Astrocyte (in vitro differentiated cells and primary cell): ENCODE data around the gene C1orf210. TPM values are rescaled to one million over a fixed set of nuclear protein-coding genes. Genes with fewer than 3 reads are reported as not detected.

Experiments used
- DNase-seq: peaks from one replicate; pipeline ENCODE4 v3.0.0-alpha.2; 2010; ENCODE audit warnings: low read depth
- FAIRE-seq: peaks from 2 replicates; lab custom pipeline; 2011; peaks lifted over from hg19 to GRCh38; lab: Jason Lieb, UNC
- H2AFZ ChIP-seq: 2 replicates; pipeline ENCODE4 v1.6.0; 2012; ENCODE audit warnings: low read depth, low read length, inconsistent platforms
- H3K27ac ChIP-seq: 2 replicates; pipeline ENCODE4 v1.5.1; 2011; ENCODE audit warnings: low read depth, low read length, inconsistent platforms
- H3K27me3 ChIP-seq: 2 replicates; pipeline ENCODE4 v1.6.0; 2011; ENCODE audit warnings: low read length, inconsistent platforms; ENCODE audit not compliant: insufficient read depth
- H3K36me3 ChIP-seq: 2 replicates; pipeline ENCODE4 v1.5.1; 2011; ENCODE audit warnings: low read length, inconsistent platforms; ENCODE audit not compliant: insufficient read depth
- H3K4me1 ChIP-seq: 2 replicates; pipeline ENCODE4 v1.5.1; 2011; ENCODE audit warnings: low read length, inconsistent platforms; ENCODE audit not compliant: insufficient read depth
- H3K4me2 ChIP-seq: 2 replicates; pipeline ENCODE4 v1.6.0; 2012; ENCODE audit warnings: low read length, inconsistent platforms
- H3K4me3 ChIP-seq: 2 replicates; pipeline ENCODE4 v1.5.1; 2011; ENCODE audit warnings: low read depth, mild to moderate bottlenecking, low read length, inconsistent platforms; ENCODE audit not compliant: insufficient read depth
- H3K79me2 ChIP-seq: 2 replicates; pipeline ENCODE4 v1.6.0; 2012; ENCODE audit warnings: mild to moderate bottlenecking, low read length, inconsistent platforms; ENCODE audit not compliant: insufficient read depth
- H3K9ac ChIP-seq: 2 replicates; pipeline ENCODE4 v1.6.0; 2012; ENCODE audit warnings: mild to moderate bottlenecking, low read length, inconsistent platforms
- H3K9me3 ChIP-seq: 2 replicates; pipeline ENCODE4 v1.5.1; 2012; ENCODE audit warnings: low read depth, mild to moderate bottlenecking, low read length, inconsistent platforms; ENCODE audit not compliant: insufficient read depth
- H4K20me1 ChIP-seq: 2 replicates; pipeline ENCODE4 v1.6.0; 2012; ENCODE audit warnings: low read length, inconsistent platforms; ENCODE audit not compliant: insufficient read depth
- H3K27ac Mint-ChIP-seq: one replicate; pipeline ENCODE4 v1.8.0; 2021; ENCODE audit warnings: mild to moderate bottlenecking, mixed read lengths; ENCODE audit not compliant: unreplicated experiment
- H3K27me3 Mint-ChIP-seq: one replicate; pipeline ENCODE4 v1.8.0; 2021; ENCODE audit warnings: low read depth, mixed read lengths; ENCODE audit not compliant: unreplicated experiment
- H3K36me3 Mint-ChIP-seq: one replicate; pipeline ENCODE4 v1.8.0; 2021; ENCODE audit warnings: low read depth, mixed read lengths; ENCODE audit not compliant: unreplicated experiment
- H3K4me1 Mint-ChIP-seq: one replicate; pipeline ENCODE4 v1.8.0; 2021; ENCODE audit warnings: low read depth, mixed read lengths; ENCODE audit not compliant: unreplicated experiment
- H3K4me3 Mint-ChIP-seq: one replicate; pipeline ENCODE4 v1.8.0; 2021; ENCODE audit warnings: mild to moderate bottlenecking, moderate library complexity, mixed read lengths; ENCODE audit not compliant: unreplicated experiment
- H3K9me3 Mint-ChIP-seq: one replicate; pipeline ENCODE4 v1.8.0; 2021; ENCODE audit warnings: mild to moderate bottlenecking, mixed read lengths; ENCODE audit not compliant: unreplicated experiment
- CTCF ChIP-seq: IDR thresholded peaks from 2 replicates; pipeline ENCODE4 v1.5.1; 2011; ENCODE audit warnings: low read depth, mild to moderate bottlenecking, inconsistent platforms, low read length, moderate library complexity; ENCODE audit not compliant: insufficient read depth
- EZH2 ChIP-seq: IDR thresholded peaks from 2 replicates; pipeline ENCODE4 v1.6.1; 2012; ENCODE audit warnings: mild to moderate bottlenecking, low read length, inconsistent platforms; ENCODE audit not compliant: insufficient read depth
- total RNA-seq: library from RNA; stranded (reverse); gene quantifications from 2 replicates; pipeline ENCODE4 v1.2.1, GENCODE V29; 2021

C1orf210 gene
- total RNA-seq, 1 donor from 2014 or later: 0.84 TPM

DNA sequence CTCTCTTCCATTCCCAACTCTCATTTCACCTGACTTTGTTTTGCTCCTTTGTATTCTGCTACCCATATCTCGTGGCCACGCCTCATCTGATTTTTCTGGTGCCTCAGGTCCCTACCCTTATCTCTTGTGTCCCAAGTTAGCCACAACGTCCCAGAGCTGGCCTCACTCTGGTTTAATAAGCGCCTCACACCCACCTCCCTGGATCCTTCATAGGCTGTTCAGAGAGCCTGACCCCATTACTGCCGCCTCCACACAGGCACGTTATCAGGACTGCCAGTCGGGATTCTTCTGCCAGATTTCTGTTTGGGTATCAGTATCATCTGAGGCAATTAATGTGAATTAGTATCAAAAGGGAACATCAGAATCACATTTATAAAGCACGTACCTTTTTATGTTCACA lies 50.3 kb downstream of the C1orf210 start:
- no peak overlapping the region for H3K4me3 ChIP-seq
- H3K9me3 Mint-ChIP-seq: no peaks in the 10 kb centered on the region

GRCh38 chr1:43234267-43234666 lies 51.1 kb downstream of the C1orf210 start:
- Histone ChIP-seq H3K4me2 (no peak overlapping the region), H2AFZ (no peak overlapping the region), H3K27ac (no peak overlapping the region), H3K79me2 (no peaks in the 10 kb centered on the region), H3K9me3 (no peaks in the 10 kb centered on the region), H3K4me1 (peaks cover 13% of the 10 kb centered on the region), H3K4me3 (no peak overlapping the region), H3K27me3 (no peaks in the 10 kb centered on the region), H3K36me3 (no peaks in the 10 kb centered on the region), H4K20me1 (no peaks in the 10 kb centered on the region), H3K9ac (no peak overlapping the region)
- no peak for TF ChIP-seq CTCF
- TF ChIP-seq EZH2: no peak
- Mint-ChIP-seq H3K27ac (no peak overlapping the region), H3K4me3 (no peak overlapping the region), H3K4me1 (peaks cover 12% of the 10 kb centered on the region), H3K36me3 (no peaks in the 10 kb centered on the region), H3K9me3 (no peaks in the 10 kb centered on the region), H3K27me3 (peaks cover 18% of the 10 kb centered on the region)
- FAIRE-seq (no peak), DNase-seq (no peak)

More for the DNA sequence above, 50.3 kb downstream of the C1orf210 start:
- Histone ChIP-seq H3K9ac (no peak overlapping the region), H3K9me3 (no peaks in the 10 kb centered on the region), H3K4me1 (peaks cover 13% of the 10 kb centered on the region), H4K20me1 (no peaks in the 10 kb centered on the region), H3K27ac (no peak overlapping the region), H3K36me3 (no peaks in the 10 kb centered on the region), H3K27me3 (no peaks in the 10 kb centered on the region), H3K4me2 (no peak overlapping the region), H3K79me2 (no peaks in the 10 kb centered on the region), H2AFZ (no peak overlapping the region)
- FAIRE-seq: no peak
- no peak for DNase-seq
- Mint-ChIP-seq H3K4me1 (peaks cover 12% of the 10 kb centered on the region), H3K27ac (no peak overlapping the region), H3K4me3 (no peak overlapping the region), H3K27me3 (peaks cover 18% of the 10 kb centered on the region), H3K36me3 (no peaks in the 10 kb centered on the region)
- TF ChIP-seq EZH2: no peak
- TF ChIP-seq CTCF: no peak

DNA sequence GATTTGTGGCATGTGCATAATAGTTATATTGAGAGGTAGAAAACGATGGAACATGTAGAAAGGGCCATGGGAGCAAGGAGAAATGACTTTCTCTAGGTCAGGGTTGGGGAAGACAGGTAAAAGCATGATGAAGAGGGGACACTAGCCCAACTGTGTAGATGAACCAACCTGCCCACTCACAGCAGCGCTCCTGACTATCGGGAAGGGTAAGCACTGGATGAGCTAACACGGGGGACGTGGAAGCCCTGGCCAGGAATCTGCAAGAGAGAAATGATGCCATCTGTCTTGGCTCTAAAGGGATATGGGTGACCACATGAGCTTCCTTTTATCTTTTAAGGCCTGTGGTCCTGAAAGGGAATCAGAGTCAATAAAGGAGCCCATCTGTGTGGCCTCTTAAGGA lies 51.8 kb downstream of the C1orf210 start:
- H3K27me3 Mint-ChIP-seq: peaks cover 20% of the 10 kb centered on the region
- Histone ChIP-seq H3K27me3 (no peaks in the 10 kb centered on the region), H3K36me3 (no peaks in the 10 kb centered on the region), H3K9me3 (no peaks in the 10 kb centered on the region), H3K79me2 (no peaks in the 10 kb centered on the region), H3K9ac (no peak overlapping the region), H3K27ac (no peak overlapping the region), H4K20me1 (no peaks in the 10 kb centered on the region), H3K4me2 (no peak overlapping the region), H3K4me3 (no peak overlapping the region), H2AFZ (no peak overlapping the region), H3K4me1 (peaks cover 13% of the 10 kb centered on the region)
- no peaks in the 10 kb centered on the region for H3K36me3 Mint-ChIP-seq
- no peak overlapping the region for H3K4me3 Mint-ChIP-seq
- TF ChIP-seq CTCF (no peak), EZH2 (no peak)
- H3K27ac Mint-ChIP-seq: no peak overlapping the region
- H3K9me3 Mint-ChIP-seq: no peaks in the 10 kb centered on the region
- no peak for FAIRE-seq
- no peak for DNase-seq
- H3K4me1 Mint-ChIP-seq: peaks cover 12% of the 10 kb centered on the region
